Measurements from ENCODE around the gene TMEM115. TPM values are rescaled to one million over a fixed set of nuclear protein-coding genes. Genes with fewer than 3 reads are reported as not detected.

The TMEM115 gene
- total and polyA plus RNA-seq, 9 of the 15 experiments (the other 6 are each of a cell fraction or from before 2014, with no cell fraction given), result 1.6 to 26.9 (median 14.1) TPM

DNA sequence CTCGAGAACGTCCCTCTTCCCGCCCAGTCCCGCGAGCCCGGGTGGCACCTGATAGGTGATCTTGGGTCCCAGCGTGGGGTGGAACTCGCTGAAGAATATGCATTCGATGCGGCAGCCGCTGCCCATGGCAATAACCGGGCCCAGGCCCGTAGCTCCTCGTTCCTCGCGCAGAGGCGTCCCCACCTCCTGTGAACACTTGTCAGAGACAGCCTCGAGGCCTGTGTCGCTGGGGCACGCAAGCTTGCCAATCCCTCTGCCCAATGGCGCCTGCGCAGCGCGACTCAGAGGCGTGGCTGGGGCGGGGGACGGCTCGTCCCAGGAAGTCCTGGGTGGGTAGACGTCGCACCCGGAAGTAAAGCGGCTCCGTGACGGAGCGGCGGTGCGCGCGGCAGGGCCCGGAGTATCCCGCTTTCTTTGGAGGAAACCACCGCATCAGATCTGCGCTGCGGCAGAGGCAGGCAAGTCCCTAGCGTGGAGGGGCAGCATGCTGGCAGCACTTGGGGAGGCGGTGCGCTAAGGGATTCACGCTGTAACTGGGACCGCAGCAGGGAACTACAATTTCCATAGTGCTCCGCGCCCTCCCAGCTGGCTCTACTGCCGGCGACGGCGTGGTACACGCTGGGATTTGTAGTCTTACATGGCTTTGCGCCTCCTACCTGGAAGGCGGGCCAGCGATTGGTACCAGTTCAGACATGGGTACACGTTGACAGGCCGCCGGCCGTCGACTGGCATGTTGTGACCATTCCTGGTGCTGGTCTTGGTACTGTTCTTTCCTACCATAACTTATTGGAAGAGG is 8.6 kb downstream of the TMEM115 start, which contains the start of the genes CYB561D2 and NPRL2 (continued):
- TF ChIP-seq, protein P1, sequence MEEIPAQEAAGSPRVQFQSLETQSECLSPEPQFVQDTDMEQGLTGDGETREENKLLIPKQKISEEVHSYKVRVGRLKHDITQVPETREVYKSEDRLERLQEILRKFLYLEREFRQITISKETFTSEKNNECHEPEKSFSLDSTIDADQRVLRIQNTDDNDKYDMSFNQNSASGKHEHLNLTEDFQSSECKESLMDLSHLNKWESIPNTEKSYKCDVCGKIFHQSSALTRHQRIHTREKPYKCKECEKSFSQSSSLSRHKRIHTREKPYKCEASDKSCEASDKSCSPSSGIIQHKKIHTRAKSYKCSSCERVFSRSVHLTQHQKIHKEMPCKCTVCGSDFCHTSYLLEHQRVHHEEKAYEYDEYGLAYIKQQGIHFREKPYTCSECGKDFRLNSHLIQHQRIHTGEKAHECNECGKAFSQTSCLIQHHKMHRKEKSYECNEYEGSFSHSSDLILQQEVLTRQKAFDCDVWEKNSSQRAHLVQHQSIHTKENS (CRISPR knock-in tag; IDR thresholded peaks at IDR 0.05), result no peak
- TF ChIP-seq ZBTB8A (IDR thresholded peaks at IDR 0.05; ENCODE audit: partially characterized antibody) (no peak), KDM5B (IDR thresholded peaks at IDR 0.05; ENCODE audit: insufficient replicate concordance, low read depth, low read length) (peak; percentile 69), SMARCE1 (IDR thresholded peaks at IDR 0.05) (no peak), ZNF696 (CRISPR knock-in tag; conservative IDR thresholded peaks at IDR 0.05) (no peak), COPS2 (conservative IDR thresholded peaks at IDR 0.05) (no peak), GATAD2B (IDR thresholded peaks at IDR 0.05; ENCODE audit: borderline replicate concordance) (no peak), BRF1 (IDR thresholded peaks at IDR 0.05; ENCODE audit: borderline replicate concordance, extremely low read depth, insufficient read length) (no peak), FOXJ3 (CRISPR knock-in tag; IDR thresholded peaks at IDR 0.05) (no peak), NR2F6 (CRISPR knock-in tag; IDR thresholded peaks at IDR 0.05) (no peak), TGIF2 (CRISPR knock-in tag; IDR thresholded peaks at IDR 0.05) (no peak), ZNF695 (CRISPR knock-in tag; IDR thresholded peaks at IDR 0.05) (no peak), RB1 (IDR thresholded peaks at IDR 0.05; ENCODE audit: low read depth) (no peak; the same call in 1 of the 2 replicates), KLF6 (CRISPR knock-in tag; IDR thresholded peaks at IDR 0.05; ENCODE audit: borderline replicate concordance) (0 out of 2 replicates have a peak, but pooled peaks have one; percentile 53), RFX7 (CRISPR knock-in tag; IDR thresholded peaks at IDR 0.05) (no peak), ZBTB7A (IDR thresholded peaks at IDR 0.05; ENCODE audit: borderline replicate concordance, control insufficient read depth, low read depth, low read length) (no peak), ZNF263 (CRISPR knock-in tag; IDR thresholded peaks at IDR 0.05; ENCODE audit: borderline replicate concordance) (peak; percentile 53; the same call in 1 of the 2 replicates), FOS (IDR thresholded peaks at IDR 0.05; ENCODE audit: extremely low read depth, insufficient read length) (no peak)
- TF ChIP-seq, protein P2, sequence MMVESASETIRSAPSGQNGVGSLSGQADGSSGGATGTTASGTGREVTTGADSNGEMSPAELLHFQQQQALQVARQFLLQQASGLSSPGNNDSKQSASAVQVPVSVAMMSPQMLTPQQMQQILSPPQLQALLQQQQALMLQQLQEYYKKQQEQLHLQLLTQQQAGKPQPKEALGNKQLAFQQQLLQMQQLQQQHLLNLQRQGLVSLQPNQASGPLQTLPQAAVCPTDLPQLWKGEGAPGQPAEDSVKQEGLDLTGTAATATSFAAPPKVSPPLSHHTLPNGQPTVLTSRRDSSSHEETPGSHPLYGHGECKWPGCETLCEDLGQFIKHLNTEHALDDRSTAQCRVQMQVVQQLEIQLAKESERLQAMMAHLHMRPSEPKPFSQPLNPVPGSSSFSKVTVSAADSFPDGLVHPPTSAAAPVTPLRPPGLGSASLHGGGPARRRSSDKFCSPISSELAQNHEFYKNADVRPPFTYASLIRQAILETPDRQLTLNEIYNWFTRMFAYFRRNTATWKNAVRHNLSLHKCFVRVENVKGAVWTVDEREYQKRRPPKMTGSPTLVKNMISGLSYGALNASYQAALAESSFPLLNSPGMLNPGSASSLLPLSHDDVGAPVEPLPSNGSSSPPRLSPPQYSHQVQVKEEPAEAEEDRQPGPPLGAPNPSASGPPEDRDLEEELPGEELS (CRISPR knock-in tag; IDR thresholded peaks at IDR 0.05; ENCODE audit: borderline replicate concordance), result no peak
- TF ChIP-seq, protein P3, sequence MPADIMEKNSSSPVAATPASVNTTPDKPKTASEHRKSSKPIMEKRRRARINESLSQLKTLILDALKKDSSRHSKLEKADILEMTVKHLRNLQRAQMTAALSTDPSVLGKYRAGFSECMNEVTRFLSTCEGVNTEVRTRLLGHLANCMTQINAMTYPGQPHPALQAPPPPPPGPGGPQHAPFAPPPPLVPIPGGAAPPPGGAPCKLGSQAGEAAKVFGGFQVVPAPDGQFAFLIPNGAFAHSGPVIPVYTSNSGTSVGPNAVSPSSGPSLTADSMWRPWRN (IDR thresholded peaks at IDR 0.05; ENCODE audit: low read depth), result no peak
- TF ChIP-seq, protein P4, sequence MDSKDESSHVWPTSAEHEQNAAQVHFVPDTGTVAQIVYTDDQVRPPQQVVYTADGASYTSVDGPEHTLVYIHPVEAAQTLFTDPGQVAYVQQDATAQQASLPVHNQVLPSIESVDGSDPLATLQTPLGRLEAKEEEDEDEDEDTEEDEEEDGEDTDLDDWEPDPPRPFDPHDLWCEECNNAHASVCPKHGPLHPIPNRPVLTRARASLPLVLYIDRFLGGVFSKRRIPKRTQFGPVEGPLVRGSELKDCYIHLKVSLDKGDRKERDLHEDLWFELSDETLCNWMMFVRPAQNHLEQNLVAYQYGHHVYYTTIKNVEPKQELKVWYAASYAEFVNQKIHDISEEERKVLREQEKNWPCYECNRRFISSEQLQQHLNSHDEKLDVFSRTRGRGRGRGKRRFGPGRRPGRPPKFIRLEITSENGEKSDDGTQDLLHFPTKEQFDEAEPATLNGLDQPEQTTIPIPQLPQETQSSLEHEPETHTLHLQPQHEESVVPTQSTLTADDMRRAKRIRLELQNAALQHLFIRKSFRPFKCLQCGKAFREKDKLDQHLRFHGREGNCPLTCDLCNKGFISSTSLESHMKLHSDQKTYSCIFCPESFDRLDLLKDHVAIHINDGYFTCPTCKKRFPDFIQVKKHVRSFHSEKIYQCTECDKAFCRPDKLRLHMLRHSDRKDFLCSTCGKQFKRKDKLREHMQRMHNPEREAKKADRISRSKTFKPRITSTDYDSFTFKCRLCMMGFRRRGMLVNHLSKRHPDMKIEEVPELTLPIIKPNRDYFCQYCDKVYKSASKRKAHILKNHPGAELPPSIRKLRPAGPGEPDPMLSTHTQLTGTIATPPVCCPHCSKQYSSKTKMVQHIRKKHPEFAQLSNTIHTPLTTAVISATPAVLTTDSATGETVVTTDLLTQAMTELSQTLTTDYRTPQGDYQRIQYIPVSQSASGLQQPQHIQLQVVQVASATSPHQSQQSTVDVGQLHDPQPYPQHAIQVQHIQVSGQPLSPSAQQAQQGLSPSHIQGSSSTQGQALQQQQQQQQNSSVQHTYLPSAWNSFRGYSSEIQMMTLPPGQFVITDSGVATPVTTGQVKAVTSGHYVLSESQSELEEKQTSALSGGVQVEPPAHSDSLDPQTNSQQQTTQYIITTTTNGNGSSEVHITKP (IDR thresholded peaks at IDR 0.05; ENCODE audit: partially characterized antibody), result peak; percentile 24
